GM15510 (cell line): ENCODE measurements around the gene SRGAP1.

Source experiments
- POLR2A ChIP-seq: IDR thresholded peaks from 3 replicates; pipeline ENCODE4 v1.6.1; 2011; ENCODE audit warnings: borderline replicate concordance; ENCODE audit not compliant: insufficient read length; ENCODE audit errors: extremely low read depth

The SRGAP1 gene

GRCh38 chr12:64065881-64066451 lies 221.5 kb downstream of the SRGAP1 start:
- no peak for TF ChIP-seq POLR2A

- no peak for TF ChIP-seq POLR2A
Observed at GRCh38 chr12:64066776-64067175, 222.3 kb downstream of the SRGAP1 start.

- TF ChIP-seq POLR2A = no peak
Observed at GRCh38 chr12:64070454-64070853, 226.0 kb downstream of the SRGAP1 start.

- TF ChIP-seq POLR2A = no peak
Observed at GRCh38 chr12:64072916-64073575, 228.5 kb downstream of the SRGAP1 start.

- no peak for TF ChIP-seq POLR2A
Observed at GRCh38 chr12:64077922-64078321, 233.4 kb downstream of the SRGAP1 start.

GRCh38 chr12:64080319-64081007 lies 236.0 kb downstream of the SRGAP1 start:
- no peak for TF ChIP-seq POLR2A

GRCh38 chr12:64081008-64081404 lies 236.5 kb downstream of the SRGAP1 start:
- no peak for TF ChIP-seq POLR2A

- no peak for TF ChIP-seq POLR2A
Observed at GRCh38 chr12:64082116-64082515, 237.6 kb downstream of the SRGAP1 start.

- TF ChIP-seq POLR2A = no peak
Observed at GRCh38 chr12:64082866-64083268, 238.4 kb downstream of the SRGAP1 start.

- TF ChIP-seq POLR2A = no peak
Observed at GRCh38 chr12:64083285-64084210, 239.0 kb downstream of the SRGAP1 start.

- TF ChIP-seq POLR2A = no peak
Observed at GRCh38 chr12:64085154-64085553, 240.7 kb downstream of the SRGAP1 start.

GRCh38 chr12:64085996-64086395 lies 241.5 kb downstream of the SRGAP1 start:
- TF ChIP-seq POLR2A = no peak

- no peak for TF ChIP-seq POLR2A
Observed at GRCh38 chr12:64086946-64087345, 242.4 kb downstream of the SRGAP1 start.

GRCh38 chr12:64087761-64088160 lies 243.3 kb downstream of the SRGAP1 start:
- TF ChIP-seq POLR2A = no peak
